ENCODE measurements around the gene DDR2.
"Not testable (repeated sequence)": the region's sequence is repeated elsewhere in the genome, so short reads cannot be mapped to it uniquely, and the experiment has no call there.

The DDR2 gene

DNA sequence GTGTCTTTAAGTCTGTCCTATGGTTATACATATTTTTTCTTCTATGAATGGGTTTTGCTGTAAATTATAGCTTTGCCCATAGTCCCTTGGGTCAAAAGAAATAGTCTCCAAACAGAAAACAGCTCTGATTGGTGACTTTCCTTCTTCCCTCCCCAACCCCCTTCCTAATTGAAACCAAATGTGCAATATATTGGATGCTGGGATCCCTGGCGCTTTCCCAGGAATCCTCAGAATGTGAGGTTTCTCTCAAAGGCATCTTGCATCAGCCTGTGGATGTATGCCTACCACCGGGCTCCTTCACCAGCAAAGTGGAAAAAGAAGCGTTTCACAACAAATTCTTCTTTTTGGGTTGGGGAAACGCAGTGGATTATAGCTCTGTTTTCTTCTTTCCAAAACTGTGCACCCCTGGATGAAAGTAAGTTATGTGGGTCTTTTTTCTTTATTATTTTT is at the start of gene DDR2:
Gene DDR2 (plus strand): TSS at position 248 of the 450 bp plus-strand sequence. CDS start 86,600 bp downstream, outside the sequence.
- no peak for DNase-seq (ENCODE audit: low read depth in 3 of 3)

DNA sequence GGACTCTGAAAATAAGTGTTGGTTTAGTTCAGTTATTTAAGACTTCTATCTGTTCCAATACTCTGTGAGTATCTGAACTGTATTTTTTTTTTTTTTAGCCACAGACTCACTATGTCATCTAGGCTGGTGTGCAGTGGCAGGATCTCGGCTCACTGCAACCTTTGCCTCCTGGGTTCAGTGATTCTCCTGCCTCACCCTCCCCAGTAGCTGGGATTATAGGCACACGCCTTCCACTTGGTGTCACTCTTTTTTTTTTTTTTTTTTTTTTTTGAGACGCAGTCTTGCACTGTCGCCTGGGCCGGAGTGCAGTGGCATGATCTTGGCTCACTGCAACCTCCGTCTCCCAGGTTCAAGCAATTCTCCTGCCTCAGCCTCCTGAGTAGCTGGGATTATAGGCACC is 49.4 kb upstream of the DDR2 start:
- DNase-seq (ENCODE audit: low read depth in 3 of 3), result not testable (repeated sequence)

DNA sequence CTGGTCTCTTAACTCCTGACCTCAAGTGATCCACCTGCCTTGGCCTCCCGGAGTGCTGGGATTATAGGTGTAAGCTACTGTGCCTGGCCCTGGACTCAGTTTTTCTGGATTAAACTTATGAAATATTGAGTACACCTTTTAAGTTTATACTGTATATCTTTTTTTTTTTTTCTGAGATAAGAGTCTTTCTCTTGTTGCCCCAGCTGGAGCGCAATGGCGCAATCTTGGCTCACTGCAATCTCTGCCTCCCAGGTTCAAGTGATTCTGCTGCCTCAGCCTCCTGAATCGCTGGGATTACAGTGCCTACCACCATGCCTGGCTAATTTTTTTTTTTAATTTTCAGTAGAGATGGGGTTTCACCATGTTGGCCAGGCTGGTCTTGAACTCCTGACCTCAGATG is 47.2 kb upstream of the DDR2 start:
- DNase-seq (ENCODE audit: low read depth in 3 of 3), result not testable (repeated sequence)

GRCh38 chr1:162587347-162587746 is 44.9 kb upstream of the DDR2 start:
- no peak for DNase-seq (ENCODE audit: low read depth in 3 of 3)

DNA sequence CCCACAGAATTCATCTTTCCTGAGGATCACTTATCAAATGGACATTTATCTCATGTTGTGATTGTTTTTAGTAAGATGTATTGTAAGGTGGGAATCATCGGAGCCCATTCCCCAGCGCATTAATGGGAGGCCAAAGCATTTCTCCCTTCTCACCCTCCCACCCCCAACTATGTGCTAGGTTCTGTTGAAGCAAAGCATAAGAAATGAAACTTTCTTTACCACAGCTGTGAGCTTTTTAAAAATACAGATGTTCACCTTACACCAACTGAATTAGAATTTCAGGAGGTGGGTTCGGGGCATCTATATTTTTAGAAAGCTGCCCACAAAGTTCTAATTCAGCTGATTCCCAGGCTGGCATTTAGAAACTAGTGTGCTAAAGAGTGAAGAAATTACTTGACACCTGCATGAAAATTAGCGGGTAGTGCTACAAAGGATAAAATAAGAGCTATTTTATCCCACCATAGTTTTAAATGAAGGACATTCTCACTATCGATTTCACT is 44.5 kb upstream of the DDR2 start:
- DNase-seq (ENCODE audit: low read depth in 3 of 3), result no peak

- no peak for DNase-seq (ENCODE audit: low read depth in 3 of 3)
These were observed 42.2 kb upstream of the DDR2 start for GRCh38 chr1:162590101-162590500.

GRCh38 chr1:162590686-162591085 is 41.6 kb upstream of the DDR2 start:
- no peak for DNase-seq (ENCODE audit: low read depth in 3 of 3)

DNA sequence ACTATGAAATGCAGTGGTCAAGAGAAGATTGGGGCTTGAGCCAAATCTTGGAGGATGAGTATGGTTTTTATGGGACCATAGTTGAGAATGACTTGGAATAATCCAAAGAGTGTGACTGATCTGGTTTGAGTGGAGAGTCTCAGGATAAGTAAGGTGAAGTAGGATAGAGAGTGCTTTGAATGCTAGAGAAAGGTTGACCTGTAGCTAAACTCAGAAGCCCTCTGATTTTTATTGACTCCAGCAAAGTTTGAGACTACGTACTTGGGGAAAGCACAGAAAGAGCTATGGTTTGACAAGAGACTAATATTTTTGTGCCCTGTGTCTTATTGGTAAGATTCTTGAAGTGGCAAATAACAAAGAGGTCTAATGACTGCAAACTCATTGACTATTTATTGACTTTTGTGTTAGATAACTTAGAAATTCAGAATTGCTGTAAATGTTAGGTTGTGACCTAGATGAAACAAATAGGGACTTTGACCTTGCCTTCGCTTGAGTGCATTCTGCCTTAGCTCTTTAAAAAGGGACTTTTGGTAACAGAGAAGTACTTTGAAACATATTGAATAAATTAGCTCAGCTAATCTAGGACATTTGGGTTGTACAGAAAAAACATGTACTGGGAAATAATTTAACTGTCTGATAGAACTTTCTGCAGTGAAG is 35.6 kb upstream of the DDR2 start:
- DNase-seq (ENCODE audit: low read depth in 3 of 3), result no peak

GRCh38 chr1:162599451-162599850 is 32.8 kb upstream of the DDR2 start:
- DNase-seq (ENCODE audit: low read depth in 3 of 3), result no peak

DNA sequence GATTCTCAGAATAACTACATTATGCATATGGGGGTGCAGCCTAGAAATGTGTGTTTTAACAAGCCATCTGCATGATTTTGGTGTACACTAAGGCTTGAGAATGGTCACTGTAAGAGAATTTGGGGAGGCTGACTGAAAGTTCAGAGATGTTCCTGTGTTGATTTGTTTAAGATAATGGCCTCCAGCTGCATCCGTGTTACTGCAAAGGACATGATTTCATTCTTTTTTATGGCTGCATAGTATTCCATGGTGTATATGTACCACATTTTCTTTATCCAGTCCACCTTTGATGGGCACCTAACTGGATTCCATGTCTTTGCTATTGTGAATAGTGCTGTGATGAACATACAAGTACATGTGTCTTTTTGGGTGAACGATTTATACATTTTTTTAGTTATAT is 29.1 kb upstream of the DDR2 start:
- not testable (repeated sequence) for DNase-seq (ENCODE audit: low read depth in 3 of 3)

- DNase-seq (ENCODE audit: low read depth in 3 of 3), result no peak
These were observed 26.9 kb upstream of the DDR2 start for GRCh38 chr1:162605225-162605927.

GRCh38 chr1:162609306-162609705 is 23.0 kb upstream of the DDR2 start:
- no peak for DNase-seq (ENCODE audit: low read depth in 3 of 3)

DNA sequence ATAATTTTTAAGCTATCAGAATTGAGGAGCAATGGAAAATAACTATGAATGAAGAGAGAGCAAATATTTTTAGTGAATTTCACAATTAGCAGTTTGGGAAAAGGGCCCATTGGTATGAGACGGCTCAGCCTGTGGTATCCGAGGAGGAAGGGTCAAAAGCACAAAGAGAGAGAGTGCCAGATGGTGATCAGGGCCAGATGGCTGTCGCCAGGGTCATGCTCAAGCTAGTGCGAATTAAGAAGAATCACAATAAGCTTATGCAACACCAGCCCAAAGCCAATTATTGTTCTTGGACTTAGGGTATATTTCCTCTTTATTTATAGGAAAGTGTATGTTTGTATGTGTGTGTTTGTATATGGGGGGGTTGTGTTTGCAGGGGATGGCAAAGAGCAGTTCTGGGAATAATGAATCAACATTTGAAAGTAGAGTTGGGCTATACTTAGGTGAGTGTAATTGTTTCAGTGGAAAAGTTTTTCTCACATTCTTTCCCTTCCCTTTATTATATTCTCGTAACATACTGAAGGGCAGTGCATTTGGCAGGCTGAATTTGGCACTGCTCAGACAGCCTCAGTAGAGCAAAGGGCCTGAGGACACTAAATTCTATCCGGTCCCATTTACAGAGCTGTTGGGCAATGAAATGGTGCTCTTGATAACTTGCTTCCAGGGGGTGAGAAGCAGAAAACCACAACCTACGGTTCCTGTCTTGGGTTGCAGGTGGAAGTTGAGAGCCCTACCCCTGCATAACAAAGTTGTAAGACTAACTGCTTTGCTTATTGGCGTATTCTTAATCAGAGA is 19.5 kb upstream of the DDR2 start:
- DNase-seq (ENCODE audit: low read depth in 3 of 3), result no peak

GRCh38 chr1:162616848-162617247 is 15.4 kb upstream of the DDR2 start:
- DNase-seq (ENCODE audit: low read depth in 3 of 3), result no peak

- DNase-seq (ENCODE audit: low read depth in 3 of 3), result no peak
These were observed 14.8 kb upstream of the DDR2 start for GRCh38 chr1:162617513-162617912.

DNA sequence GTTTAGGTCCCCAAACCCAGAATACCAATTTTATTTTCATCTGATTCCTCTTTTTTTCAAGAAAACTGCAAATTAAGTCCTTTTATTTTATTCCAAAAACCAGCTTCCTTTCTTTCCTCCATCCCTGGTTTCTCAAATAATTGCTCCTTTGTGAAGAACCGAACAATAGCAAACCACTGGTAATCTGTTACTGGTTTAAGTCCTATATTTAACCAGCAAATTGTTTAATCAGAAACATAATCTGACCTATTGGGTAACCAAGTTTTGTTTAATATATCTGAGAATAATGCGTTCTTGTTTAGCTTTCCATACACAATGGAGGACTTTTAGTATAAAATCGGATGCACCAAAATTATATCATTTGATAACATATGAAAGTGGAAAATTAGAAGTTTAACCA is 13.2 kb upstream of the DDR2 start:
- no peak for DNase-seq (ENCODE audit: low read depth in 3 of 3)

DNA sequence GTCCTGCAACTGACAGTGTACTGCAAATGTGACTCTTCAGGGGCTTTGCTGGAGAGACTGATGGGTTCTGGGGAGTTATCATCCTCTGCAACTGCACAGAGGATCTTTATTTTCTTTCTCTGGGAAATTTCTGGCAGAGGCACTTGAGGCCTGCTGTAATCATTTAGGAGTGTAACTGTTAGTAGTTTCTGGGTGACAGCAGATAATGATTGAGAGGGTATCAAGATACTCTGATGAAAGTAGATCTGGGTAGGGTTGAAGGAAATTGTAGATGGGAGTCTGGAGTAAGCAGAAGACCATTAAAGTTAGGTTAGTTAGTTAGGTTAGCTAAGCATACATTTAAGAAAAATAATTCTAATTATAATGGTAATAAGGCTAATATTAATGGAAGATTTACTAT is 11.0 kb upstream of the DDR2 start:
- no peak for DNase-seq (ENCODE audit: low read depth in 3 of 3)

DNA sequence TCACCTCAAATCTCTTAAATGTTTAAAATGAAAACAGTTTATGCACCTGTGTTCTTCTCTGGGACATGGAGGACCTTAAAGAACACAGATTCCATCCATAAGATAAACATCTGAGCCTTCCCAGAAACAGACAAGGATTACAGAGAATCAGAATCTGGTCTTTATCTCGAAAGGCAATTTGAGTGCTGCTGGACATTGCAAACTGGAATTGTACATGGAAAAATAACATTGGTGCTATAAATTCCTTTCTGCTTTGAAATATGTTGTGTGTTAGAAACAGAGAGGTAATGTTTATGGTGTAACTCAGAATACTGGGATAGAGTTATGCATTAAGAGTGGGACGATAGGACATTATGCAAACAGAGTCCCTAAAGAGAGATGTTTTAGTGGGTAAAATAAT is 6.6 kb upstream of the DDR2 start:
- DNase-seq (ENCODE audit: low read depth in 3 of 3), result no peak

DNA sequence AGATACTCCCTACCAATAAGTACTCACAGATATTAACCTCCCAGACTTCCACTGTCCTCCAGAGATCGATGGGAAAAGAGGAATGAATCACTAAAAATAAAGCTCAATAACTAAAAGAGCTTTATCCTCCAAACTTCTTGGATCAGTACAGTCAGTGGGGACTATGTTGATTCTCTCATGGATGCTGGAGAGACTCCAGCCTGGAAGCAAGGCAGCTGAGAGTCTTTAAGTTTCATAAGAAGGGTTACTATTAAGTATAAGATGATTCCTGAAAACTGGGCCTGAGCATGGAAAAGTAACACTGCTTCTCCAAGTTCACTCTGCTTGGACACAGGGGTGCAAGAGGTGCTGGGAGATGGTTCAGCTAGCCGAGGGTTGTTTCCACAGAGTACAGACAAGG is 6.2 kb upstream of the DDR2 start:
- no peak for DNase-seq (ENCODE audit: low read depth in 3 of 3)

GRCh38 chr1:162626761-162627160 is 5.5 kb upstream of the DDR2 start:
- no peak for DNase-seq (ENCODE audit: low read depth in 3 of 3)

- DNase-seq (ENCODE audit: low read depth in 3 of 3), result no peak
These were observed 4.5 kb upstream of the DDR2 start for GRCh38 chr1:162627662-162628296.

GRCh38 chr1:162629077-162629627 is 3.1 kb upstream of the DDR2 start:
- no peak for DNase-seq (ENCODE audit: low read depth in 3 of 3)

Data from stimulated activated CD4-positive, alpha-beta T cell treated with anti-CD3 and anti-CD28 coated beads, TNF-alpha, amount 100 ng/mL, for 4 hours (primary cell).